PFSK-1 (cell line): ENCODE measurements around the gene RAB27B.

Experiments
- POLR2AphosphoS5 ChIP-seq: IDR thresholded peaks from 2 replicates; pipeline ENCODE4 v1.6.1; 2012; ENCODE audit warnings: low read depth, mild to moderate bottlenecking, control low read depth, low read length, moderate library complexity
- SIN3A ChIP-seq: IDR thresholded peaks from 2 replicates; pipeline ENCODE4 v1.6.1; 2012; ENCODE audit warnings: mild to moderate bottlenecking, low read length, moderate library complexity, borderline replicate concordance; ENCODE audit not compliant: insufficient read depth

DNA sequence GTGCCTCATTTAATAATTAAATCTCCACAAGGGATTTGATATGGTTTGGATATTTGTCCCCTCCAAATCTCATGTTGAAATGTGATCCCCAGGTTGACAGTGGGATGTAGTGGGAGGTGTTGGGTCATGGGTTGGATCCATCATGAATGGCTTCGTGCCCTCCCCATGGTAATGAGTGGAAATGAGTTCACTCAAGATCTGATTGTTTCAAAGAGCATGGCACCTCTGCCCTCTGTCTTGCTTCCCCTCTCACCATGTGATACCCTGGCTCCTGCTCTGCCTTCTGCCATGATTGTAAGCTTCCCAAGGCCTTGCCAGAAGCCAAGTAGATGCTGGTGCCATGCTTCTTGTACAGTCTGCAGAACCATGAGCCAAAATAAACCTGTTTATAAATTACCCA, 15.0 kb upstream of the RAB27B start:
- TF ChIP-seq POLR2AphosphoS5 (no peak), SIN3A (no peak)
